ENCODE measurements around the gene ZNF224. TPM values are rescaled to one million over a fixed set of nuclear protein-coding genes. Genes with fewer than 3 reads are reported as not detected.

The ZNF224 gene
- total and polyA plus RNA-seq, 2 of the 8 experiments (the other 6 are each of a cell fraction or from before 2014, with no cell fraction given), result 3.7 to 17.2 TPM

DNA sequence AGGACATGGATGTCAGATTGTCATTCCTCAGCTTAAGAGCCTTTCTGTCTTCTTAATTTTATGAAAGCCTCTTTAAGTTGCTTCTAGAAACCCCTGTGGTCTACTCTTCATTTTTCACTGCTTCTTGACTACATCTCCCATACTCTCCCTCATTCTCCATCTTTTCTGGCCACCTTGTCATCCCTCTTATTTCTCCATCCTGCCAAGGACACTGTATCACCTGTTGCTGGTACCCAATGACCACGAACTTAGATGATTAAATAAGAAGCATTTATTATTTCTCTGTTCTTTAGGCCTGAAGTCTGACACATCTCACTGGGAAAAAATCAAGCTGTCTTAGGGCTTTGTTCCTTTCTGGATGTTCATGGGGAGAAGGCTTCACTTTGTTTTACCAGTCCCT lies 33.1 kb upstream of the ZNF224 start (continued):
- no peak for TF ChIP-seq GTF2F1 (IDR thresholded peaks at IDR 0.05; ENCODE audit: borderline replicate concordance, low read depth, low read length)
- TF ChIP-seq HDAC6 (IDR thresholded peaks at IDR 0.05; ENCODE audit: low read depth, low read length), result no peak
- TF ChIP-seq KDM5A (IDR thresholded peaks at IDR 0.05; ENCODE audit: low read length), result no peak

All from H1 (cell line).